Anterior cingulate cortex (tissue), 58 donors: ENCODE measurements around the gene SPN.
"Not testable (repeated sequence)": the region's sequence is repeated elsewhere in the genome, so short reads cannot be mapped to it uniquely, and the experiment has no call there.

ENCODE experiments used
- DNase-seq, 58 donors: peaks; one replicate each; lab custom pipeline; 2025; lab: John Stamatoyannopoulos, UW

SPN gene

DNA sequence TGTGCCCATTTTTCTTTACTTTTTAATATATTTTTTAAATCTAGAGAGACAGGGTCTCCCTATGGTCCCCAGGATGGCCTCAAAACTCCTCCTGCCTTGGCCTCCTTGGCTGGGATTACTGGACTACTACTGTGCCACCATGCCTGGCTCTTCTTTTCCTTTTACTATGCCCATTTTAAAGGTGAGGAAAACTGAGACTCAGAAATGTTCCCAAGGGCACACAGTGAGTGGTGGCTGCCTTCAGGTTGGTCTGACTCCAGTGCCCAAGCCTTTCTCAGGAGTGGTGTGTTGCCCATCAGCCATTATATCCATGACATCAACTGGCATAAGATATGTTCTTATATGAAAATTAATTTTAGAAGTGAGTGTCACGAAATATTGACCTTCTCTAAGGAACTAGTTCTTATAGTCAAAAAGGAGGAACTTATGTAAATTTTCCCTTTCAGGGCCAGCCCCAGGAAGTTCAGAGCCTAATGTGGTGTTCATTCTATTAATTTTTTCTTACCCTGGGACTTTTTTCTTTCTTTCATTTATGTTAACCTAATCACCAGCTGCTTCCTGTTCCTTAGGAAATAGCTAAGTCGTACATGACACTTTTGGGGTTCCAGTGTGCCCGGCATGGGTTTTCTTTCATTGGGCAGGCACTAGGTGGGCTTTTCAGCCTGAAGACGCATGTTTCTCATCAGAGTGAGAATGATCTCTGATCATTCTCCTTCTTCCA, 17.9 kb upstream of the SPN start:
- DNase-seq: no peak

DNA sequence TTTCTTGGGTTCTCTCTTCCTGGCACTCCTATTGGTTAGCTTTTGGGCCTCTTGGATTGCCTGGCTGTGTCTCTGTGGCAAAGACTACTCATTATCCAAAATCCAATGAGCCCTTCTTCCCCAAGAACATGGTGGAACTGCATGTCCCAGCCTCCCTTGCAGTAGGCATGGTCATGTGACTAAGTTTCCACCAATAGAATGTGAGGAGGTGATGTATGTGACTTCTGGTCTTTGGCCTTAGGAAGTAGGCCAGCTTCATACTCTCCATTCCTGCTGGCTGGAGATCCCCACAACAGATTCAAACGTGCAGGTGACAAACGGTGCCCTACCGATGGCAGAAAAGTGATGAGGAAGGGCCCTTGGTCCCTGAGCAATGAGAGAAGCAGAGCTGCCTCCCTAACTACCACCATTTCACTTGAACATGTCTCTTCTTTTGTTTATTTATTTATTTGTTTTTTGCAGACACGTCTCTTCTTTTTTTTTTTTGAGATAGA, 17.3 kb upstream of the SPN start:
- no peak for DNase-seq

DNA sequence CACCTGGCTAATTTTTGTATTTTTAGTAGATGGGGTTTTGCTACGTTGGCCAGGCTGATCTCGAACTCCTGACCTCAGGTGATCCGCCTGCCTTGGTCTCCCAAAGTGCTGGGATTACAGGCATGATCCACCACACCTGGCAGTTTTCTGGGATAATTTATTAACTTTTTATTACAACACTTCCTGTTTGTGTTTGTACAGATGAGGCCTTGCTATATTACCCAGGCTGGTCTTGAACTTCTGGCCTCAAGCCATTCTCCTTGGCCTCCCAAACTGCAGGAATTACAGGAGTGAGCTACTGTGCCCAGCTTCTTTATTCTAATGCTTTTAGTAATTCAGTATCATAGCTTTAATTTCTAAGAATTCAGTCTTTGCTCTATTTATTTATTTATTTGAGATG, 16.1 kb upstream of the SPN start:
- DNase-seq: no peak

DNA sequence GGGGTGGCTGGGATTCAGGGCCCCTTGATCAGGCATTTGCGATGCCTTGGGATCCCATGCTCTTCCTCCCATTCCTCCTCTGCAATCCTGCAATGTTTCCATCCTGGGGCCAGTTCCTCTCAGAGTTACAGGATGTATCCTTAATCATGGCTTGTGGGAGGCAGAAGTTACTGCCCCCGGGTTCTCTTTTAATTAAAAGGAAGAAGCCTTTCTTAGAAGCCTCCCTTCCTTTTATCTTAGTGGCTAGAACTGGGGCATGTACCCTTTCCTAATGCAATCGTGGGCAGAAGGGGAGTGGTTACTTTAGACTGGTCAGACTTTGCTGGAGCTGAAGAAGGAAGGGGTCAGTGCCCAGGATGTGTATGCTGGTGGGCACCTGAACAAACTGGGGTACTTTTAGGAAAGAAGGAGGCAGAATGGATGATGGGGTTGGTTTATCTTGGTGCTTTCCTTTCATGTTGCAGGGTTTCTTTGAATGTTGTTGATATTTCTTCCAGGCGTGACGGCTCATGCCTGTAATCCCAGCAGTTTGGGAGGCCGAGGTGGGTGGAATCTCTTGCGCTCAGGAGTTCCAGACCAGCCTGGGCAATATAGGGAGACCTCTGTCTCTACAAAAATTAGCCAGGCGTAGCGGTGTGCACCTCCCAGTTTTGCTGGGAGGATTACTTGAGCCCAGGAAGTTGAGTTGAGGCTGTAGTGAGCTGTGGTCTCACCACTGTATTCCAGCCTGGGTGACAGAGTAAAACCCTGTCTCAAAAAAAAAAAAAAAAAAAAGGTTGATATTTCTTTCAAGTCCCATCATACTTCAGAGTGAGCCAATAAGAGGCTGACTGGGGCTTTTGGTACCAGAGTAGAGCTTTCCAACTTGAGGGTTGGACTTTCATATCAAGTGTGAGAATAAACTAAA, 13.2 kb upstream of the SPN start:
- no peak for DNase-seq

DNA sequence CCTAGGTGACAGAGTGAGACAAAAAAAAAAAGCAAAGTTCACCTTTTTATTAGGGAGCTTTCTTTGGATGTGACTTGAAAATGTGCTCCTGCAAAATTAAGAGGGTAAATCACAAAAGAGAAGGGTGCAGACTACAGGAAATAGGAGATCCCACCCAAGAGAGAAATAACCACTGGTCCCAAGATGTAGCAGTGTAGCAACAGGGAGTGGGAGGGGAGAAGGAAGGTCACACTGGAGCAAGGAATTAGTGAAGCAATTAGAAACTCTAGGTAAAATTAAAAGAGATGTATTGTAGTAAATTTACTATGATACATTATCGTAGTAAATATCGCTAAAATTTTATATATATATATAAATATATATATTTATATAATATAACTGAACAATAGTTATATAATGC, 12.3 kb upstream of the SPN start:
- no peak for DNase-seq

DNA sequence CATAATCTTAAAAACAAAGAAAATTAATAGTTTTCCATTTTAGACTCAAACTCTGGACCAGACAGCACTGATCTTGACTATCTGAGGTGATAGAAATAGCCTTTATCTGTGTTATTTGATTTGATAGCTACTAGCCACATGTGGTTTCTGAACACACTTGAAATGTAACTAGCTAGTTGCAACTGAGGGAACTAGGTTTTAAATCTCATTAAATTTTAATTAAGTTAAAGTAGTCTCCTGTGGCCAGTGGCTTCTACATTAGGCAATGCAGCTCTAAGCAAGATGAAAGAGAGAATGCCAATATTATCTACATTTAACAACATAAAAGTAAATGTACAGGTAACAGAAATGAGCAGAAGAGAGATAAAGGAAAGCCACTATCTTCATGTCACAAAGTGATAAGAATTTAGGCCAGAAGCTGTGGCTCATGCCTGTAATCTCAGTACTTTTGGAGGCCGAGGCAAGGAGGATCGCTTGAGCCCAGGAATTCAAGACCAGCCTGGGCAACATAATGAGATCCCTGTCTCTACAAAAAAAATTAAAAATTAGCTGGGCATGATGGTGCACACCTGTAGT, 11.2 kb upstream of the SPN start:
- DNase-seq: no peak

DNA sequence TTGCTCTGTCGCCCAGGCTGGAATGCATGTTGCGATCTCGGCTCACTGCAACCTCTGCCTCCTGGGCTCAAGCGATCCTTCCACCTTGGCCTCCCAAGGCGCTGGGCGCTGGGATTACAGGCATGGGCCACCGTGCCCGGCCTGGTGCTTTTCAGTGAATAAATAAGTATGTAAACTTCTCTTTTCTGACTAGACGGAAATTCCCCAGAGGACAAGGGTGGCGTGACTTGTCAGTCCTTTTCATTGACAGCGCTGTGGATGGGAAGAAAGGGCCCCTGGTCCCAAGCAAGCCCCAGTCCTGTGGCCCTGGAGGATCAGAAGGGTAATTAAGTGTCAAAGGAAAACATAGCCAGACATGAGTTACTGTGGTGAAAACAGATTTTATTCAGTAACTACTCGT, 9.6 kb upstream of the SPN start:
- no peak for DNase-seq

DNA sequence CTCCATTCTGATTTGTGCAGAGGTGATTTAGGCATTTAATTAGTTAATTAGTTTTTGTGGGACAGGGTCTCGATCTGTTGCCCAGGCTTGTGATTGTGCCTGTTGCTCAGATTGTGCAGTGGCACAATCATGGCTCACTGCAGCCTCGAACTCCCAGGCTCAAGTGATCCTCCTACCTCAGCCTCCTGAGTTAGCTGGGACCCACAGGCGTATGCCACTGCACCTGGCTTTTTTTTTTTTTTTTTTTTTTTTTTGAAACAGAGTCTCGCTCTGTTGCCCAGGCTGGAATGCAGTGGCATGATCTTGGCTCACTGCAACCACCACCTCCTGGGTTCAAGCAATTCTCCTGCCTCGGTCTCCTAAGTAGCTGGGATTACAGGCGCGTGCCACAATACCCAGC, 9.2 kb upstream of the SPN start:
- DNase-seq: not testable (repeated sequence)

DNA sequence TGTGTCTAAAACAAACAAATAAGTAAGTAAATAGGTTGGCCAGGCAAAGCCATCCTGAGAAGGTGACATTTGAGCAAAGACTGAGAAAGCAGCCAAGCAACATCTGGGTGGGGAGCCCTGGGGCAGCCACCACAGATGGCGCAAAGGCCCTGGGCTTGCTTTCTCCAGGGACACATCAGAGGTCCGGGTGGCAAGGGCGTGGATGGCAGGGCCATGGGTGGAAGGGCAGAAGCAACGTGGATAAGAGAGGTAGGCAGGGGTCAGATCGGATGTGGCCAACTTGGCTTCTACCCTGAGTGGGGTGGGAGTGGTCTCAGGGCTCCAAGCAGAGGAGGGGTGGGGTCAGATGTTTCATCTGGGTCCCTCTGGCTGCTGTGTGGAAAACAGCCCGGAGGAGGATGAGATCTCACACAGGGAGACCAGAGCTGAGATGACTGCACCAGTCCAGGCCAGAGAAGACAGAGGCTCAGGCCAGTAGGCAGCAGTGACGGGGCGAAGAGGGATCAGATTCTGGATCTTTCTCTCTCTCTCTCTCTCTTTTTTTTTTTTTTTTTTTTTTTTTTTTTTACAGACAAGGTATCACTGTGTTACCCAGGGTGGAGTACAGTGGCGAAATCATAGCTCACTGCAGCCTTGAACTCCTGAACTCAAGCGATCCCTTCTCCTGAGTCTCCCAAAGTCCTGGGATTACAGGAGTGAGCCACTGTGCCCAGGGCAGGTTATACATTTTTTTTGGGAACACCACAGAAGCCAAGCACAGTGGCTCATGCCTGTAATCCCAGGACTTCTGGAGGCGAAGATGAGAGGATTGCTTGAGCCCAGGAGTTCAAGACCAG, 6.1 kb upstream of the SPN start:
- DNase-seq: no peak

DNA sequence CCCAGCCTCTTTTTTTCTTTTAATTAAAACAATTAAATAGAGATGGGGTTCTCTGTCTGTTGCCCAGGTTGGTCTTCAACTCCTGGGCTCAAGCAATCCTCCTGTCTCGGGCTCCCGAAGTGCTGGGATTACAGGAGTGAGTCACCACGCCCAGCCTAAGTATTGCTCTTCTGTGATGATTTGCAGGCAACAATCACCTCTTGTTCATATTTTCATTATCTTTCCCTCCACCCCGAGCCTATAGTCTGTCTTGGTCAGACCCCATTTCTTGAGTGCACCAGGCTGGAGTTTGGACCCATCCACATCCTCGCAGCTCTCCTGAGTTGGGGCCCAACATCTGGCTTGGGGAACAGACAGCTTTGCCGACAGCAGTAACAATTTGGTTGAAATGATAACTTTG, 4.3 kb upstream of the SPN start:
- DNase-seq: no peak

DNA sequence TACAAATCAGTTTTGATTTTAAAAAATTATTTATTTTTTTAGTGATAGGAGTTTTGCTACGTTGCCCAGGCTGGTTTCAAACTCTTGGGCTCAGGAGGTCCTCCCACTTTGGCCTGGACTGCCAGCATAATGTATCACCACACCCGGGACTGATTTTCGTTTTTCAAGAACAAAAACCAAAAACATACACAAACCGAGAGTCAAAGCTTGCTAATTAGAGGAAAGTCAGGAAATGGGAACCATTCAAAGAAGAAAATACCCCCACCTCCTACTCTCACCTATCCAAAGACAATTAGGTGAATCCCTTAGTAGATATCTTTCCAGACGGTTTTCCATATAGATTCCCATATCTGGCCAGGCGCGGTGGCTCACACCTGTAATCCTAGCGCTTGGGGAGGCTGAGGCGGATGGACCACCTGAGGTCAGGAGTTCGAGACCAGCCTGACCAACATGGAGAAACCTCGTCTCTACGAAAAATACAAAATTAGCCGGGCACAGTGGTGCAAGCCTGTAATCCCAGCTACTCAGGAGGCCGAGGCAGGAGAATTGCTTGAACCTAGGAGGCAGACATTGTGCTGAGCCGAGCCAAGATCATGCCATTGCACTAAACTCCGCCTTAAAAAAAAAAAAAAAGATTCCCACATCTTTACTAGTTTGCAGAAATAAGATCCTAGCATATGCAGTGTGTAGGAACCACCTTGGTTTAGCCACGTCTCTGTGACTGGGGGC, 883 bp upstream of the SPN start:
- no peak for DNase-seq

DNA sequence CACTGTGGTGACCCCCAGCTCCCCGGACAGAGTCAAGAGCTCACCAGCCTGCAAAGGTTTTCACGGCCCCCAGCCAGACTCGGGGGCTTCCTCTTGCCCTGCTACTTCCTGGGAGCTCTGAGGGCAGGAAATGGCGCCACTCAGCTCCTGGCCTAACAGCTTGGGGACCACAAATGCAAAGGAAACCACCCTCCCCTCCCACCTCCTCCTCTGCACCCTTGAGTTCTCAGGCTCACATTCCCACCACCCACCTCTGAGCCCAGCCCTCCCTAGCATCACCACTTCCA, 375 bp upstream of the SPN start:
- DNase-seq: no peak

DNA sequence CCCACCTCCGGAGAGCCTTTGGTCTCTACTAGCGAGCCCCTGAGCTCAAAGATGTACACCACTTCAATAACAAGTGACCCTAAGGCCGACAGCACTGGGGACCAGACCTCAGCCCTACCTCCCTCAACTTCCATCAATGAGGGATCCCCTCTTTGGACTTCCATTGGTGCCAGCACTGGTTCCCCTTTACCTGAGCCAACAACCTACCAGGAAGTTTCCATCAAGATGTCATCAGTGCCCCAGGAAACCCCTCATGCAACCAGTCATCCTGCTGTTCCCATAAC, 702 bp downstream of the SPN start:
- DNase-seq: no peak

DNA sequence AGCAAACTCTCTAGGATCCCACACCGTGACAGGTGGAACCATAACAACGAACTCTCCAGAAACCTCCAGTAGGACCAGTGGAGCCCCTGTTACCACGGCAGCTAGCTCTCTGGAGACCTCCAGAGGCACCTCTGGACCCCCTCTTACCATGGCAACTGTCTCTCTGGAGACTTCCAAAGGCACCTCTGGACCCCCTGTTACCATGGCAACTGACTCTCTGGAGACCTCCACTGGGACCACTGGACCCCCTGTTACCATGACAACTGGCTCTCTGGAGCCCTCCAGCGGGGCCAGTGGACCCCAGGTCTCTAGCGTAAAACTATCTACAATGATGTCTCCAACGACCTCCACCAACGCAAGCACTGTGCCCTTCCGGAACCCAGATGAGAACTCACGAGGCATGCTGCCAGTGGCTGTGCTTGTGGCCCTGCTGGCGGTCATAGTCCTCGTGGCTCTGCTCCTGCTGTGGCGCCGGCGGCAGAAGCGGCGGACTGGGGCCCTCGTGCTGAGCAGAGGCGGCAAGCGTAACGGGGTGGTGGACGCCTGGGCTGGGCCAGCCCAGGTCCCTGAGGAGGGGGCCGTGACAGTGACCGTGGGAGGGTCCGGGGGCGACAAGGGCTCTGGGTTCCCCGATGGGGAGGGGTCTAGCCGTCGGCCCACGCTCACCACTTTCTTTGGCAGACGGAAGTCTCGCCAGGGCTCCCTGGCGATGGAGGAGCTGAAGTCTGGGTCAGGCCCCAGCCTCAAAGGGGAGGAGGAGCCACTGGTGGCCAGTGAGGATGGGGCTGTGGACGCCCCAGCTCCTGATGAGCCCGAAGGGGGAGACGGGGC, 1.3 kb downstream of the SPN start:
- peak in 1 of 58 donors; percentile 6 for DNase-seq

DNA sequence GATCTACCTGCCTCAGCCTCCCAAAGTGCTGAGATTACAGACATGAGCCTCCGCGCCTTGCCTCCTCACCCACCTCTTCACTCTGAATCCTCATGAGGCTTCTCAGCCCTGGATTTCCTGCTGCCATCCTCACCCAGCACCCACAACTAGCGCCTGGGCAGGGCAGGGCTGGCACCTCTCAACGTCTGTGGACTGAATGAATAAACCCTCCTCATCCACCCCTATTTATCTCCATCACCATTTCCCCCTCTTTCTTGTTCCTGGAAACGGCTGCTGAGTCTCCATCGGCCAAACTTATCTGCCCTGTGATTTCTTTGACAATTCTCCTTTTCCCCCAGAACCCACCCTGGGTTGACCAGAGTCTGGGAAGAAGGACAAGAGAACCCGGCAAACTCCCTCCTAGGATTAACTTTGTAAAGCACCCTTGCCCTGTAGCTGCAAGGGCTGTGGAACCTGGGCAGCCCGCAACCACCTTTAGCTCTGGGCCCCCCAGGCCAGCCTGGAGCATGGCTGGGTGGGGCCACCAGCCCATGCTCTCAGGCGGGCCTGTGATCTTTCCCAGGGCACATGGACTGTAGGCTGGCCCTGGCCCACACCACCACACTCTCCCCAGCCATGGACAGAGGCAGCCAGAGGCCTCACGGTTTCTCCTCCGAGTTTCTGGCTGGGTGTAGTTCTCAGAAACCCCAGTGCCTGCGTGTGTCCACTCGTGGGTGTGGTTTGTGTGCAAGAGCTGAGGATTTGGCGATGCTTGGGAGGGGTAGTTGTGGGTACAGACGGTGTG, 2.4 kb downstream of the SPN start:
- DNase-seq: no peak

DNA sequence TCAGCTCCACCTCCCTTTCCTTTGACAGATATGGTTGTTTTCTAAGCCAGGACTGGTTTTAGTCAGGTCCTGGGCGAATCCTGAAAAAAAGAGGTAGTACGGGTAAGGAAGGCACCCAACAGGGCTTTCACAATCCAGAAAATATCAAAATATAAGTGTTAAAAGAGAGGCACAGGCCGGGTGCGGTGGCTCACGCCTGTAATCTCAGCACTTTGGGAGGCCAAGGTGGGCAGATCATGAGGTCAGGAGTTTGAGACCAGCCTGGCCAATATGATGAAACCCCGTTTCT, 4.2 kb downstream of the SPN start:
- not testable (repeated sequence) for DNase-seq

DNA sequence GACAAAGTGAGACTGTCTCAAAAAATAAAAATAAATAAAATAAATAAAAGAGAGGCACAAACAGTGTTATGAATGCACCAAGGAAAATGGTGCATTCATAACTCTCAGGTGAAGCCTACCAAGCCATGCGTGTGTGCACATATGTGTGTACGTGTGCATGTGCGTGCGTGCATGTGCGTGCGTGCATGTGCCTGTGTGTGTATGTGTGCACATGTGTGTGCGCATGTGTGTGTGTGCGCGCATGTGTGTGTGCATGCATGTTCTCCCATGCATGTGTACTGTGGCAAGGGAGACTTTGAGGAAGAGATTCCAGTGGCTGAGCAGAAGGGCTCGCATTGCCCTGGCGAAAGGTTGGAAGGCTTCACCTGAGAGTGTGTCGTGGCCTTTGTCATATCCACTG, 4.7 kb downstream of the SPN start:
- no peak for DNase-seq

DNA sequence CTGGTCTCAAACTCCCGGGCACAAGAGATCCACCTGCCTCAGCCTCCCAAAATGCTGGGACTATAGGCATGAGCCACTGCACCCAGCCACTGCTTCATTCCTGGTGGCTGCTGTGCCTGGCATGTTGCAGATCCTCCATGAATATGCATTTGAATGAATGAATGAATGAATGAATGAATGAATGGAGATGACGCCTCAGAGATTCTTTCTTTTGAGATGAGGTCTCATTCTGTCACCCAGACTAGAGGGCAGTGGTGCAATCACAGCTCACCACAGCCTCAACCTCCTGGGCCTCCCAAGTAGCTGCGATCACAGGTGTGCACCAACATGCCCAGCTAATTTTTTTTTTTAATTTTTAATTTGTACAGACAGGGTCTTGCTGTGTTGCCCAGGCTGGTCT, 5.2 kb downstream of the SPN start:
- DNase-seq: no peak

DNA sequence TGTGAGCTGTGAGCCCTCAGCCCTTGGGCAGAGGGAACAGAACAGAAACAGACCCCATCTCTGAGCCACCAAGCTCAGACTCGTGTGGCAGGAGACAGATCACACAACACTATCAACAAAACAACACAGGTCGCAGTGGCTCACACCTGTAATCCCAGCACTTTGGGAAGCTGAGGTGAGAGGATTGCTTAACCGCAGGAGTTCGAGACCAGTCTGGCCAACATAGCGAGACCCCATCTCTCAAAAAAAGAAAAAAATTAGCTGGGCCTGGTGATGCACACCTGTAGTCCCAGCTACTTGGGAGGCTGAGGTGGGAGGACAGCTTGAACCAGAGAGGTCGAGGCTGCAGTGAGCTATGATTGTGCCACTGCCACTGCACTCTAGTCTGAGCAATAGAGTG, 10.5 kb downstream of the SPN start:
- DNase-seq: no peak
